Tracheal epithelial cell (primary cell): ENCODE results near the gene CCDC149. TPM values are rescaled to one million over a fixed set of nuclear protein-coding genes. Genes with fewer than 3 reads are reported as not detected.

ENCODE experiments used
- total RNA-seq: library from RNA; depleted of rRNA; stranded (reverse); fragments of >200 nt; gene quantifications from 2 replicates; pipeline ENCODE4 v1.2.1, GENCODE V29; 2014

The CCDC149 gene
- total RNA-seq = 1.9 and 2.7 TPM in 2 replicates

GRCh38 chr4:24912252-24913118 lies at the start of gene CCDC149:
TSS of gene CCDC149 (minus strand) at chr4:24913042. CDS start at chr4:24912864, 178 bp downstream.

GRCh38 chr4:24794916-24795665 lies 117.8 kb downstream of the CCDC149 start, which contains the start of gene SOD3:
TSS of gene SOD3 (plus strand) at chr4:24795573. CDS start at chr4:24799522, 3,949 bp downstream.

Other genes with a start within 250 kb of the CCDC149 start
- gene SOD3, start 117.5 kb downstream of the CCDC149 start, total RNA-seq = 0.64 and 1.9 TPM in 2 replicates
- gene LGI2, start 117.9 kb upstream of the CCDC149 start, total RNA-seq = under 0.01 TPM in 1 of 2 replicates, not detected in the other
- gene SEPSECS, start 247.4 kb upstream of the CCDC149 start, total RNA-seq = 6.5 and 8.1 TPM in 2 replicates